ENCODE measurements around the gene GALK2. TPM values are rescaled to one million over a fixed set of nuclear protein-coding genes. Genes with fewer than 3 reads are reported as not detected.
A peak's percentile ranks its signal among the peaks of the same experiment; 100 is the strongest.

Gene GALK2
- total RNA-seq (2014; rRNA removed; shearing (Covaris generic)): 21.1 and 31.5 TPM in 2 replicates
- total RNA-seq (2022): 26.8 and 27.9 TPM in 2 replicates
- percentile 77 among the genes with signal in this experiment for Bru-seq, nascent RNA
- percentile 67 among the genes with signal in this experiment for BruChase-seq, experiment 1, labeled RNA remaining after a 6-hour chase
- BruChase-seq, experiment 2, labeled RNA remaining after a 2-hour chase: percentile 63 among the genes with signal in this experiment
- long read RNA-seq, full-length matches to known transcripts: 24 of 52 reads
- long read RNA-seq, partial matches to known transcripts: 2 of 52 reads
- long read RNA-seq, other reads (novel, unspliced or antisense): 26 of 52 reads

DNA sequence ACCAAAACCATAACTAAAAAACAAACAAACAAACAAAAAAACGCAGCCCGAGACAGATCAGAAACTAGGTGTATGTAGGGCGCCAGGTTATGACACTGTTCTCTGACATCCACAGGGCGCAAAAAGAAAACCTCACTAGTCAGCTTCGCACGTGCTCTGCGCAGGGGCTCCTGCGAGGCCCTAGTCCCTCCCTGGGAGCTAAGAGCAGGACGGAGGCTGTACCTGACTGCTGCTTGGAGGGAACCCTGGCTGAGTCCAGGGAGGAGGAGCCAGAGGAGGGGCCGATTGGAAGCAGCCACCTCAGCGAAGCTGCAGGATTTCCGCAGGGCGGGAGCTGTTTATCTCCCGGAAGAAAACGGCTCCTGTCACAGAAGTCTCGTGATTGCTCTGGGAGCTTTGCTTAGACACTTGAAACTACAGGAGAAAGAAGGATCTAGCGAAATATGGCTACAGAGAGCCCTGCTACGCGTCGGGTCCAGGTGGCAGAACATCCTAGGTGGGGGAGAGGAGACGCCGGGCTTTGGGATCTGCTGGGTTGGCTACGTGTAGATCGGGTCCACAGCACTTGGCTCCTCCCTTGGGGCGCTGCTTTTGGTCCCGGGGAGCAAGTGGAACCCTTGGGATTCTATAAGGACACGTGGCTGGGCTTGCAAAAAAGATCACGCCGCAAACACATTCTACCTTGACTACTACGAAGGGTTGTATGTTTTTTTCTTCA, at the start of gene GALK2:
TSS of gene GALK2 (plus strand) at position 368 of the 718 bp plus-strand sequence. CDS start at position 444, 76 bp downstream.
- peak; percentile 78 for DNase-seq (ENCODE audit: low spot score)
- no peaks in the 10 kb centered on the region for H4K20me1 ChIP-seq (ENCODE audit: insufficient read depth, low read length)
- peaks cover 18% of the 10 kb centered on the region for H3K4me1 ChIP-seq (ENCODE audit: insufficient read depth, low read length, poor library complexity, severe bottlenecking)
- ChIA-PET CTCF (ENCODE audit: unreplicated experiment) (no interaction called here), POLR2A (interaction anchor here (0.6 to 2.9 kb wide), 11 partner anchors 9 to 1170 kb away, joined by 3 to 27 read pairs (median 4); partner anchors contain the start of genes CEP152, COPS2 and EID1)
- peak within 1 kb of the TSS; percentile 74 for H3K4me3 ChIP-seq (ENCODE audit: low read depth, low read length, poor library complexity, severe bottlenecking)
- BruUV-seq (replicated peaks): no TSS peak
- H3K4me2 ChIP-seq (ENCODE audit: low read length): peak within 1 kb of the TSS; percentile 75
- no peaks in the 10 kb centered on the region; the same call in 1 of the 2 replicates for H3K9me3 ChIP-seq (ENCODE audit: low read length)
- intact Hi-C loops (cut with micrococcal nuclease; ENCODE audit: unreplicated experiment): loop anchor here (1.0 kb wide), 1 partner anchor 13 kb away; no protein-coding TSS in a partner anchor
- H2AFZ ChIP-seq (ENCODE audit: low read length): peak within 1 kb of the TSS; percentile 83
- H3K36me3 ChIP-seq (ENCODE audit: insufficient read depth, low read length): peaks cover 4% of the 10 kb centered on the region; the same call in 1 of the 2 replicates
- H3K79me2 ChIP-seq (ENCODE audit: insufficient read depth, low read depth, low read length): peaks cover 22% of the 10 kb centered on the region; the same call in 1 of the 2 replicates
- peak within 1 kb of the TSS; percentile 29 for H3K27ac ChIP-seq (ENCODE audit: low read depth, low read length, poor library complexity, severe bottlenecking)
- TF ChIP-seq, protein P1, sequence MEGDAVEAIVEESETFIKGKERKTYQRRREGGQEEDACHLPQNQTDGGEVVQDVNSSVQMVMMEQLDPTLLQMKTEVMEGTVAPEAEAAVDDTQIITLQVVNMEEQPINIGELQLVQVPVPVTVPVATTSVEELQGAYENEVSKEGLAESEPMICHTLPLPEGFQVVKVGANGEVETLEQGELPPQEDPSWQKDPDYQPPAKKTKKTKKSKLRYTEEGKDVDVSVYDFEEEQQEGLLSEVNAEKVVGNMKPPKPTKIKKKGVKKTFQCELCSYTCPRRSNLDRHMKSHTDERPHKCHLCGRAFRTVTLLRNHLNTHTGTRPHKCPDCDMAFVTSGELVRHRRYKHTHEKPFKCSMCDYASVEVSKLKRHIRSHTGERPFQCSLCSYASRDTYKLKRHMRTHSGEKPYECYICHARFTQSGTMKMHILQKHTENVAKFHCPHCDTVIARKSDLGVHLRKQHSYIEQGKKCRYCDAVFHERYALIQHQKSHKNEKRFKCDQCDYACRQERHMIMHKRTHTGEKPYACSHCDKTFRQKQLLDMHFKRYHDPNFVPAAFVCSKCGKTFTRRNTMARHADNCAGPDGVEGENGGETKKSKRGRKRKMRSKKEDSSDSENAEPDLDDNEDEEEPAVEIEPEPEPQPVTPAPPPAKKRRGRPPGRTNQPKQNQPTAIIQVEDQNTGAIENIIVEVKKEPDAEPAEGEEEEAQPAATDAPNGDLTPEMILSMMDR (conservative IDR thresholded peaks at IDR 0.05; ENCODE audit: low read length): no peak
- TF ChIP-seq EZH2phosphoT487 (IDR thresholded peaks at IDR 0.05; ENCODE audit: borderline replicate concordance, low read depth, low read length): no peak
- no peaks in the 10 kb centered on the region for H3K9me2 ChIP-seq (ENCODE audit: insufficient read depth, low read length)

DNA sequence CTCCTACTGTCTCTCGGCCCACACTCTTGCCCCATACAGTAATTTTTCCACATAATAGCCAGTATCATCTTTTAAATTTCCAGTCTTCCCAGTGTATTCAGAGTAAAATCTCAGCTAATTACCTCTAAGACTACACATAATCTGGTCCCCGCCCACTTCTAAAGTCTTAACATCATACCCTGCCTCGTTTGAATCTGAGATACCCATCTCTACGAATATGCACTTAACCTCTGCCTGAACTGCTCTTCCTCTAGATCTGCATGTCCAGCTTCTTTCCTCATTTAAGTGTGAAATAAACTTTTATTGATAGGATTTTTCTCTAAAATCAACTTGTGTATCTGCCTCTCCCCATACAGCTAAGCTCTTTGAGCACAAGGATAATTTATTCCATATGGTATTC, 49.2 kb upstream of the GALK2 start:
- Histone ChIP-seq H3K4me1 (ENCODE audit: insufficient read depth, low read length, poor library complexity, severe bottlenecking) (no peaks in the 10 kb centered on the region), H3K4me3 (ENCODE audit: low read depth, low read length, poor library complexity, severe bottlenecking) (no peak overlapping the region), H3K79me2 (ENCODE audit: insufficient read depth, low read depth, low read length) (no peaks in the 10 kb centered on the region), H3K9me2 (ENCODE audit: insufficient read depth, low read length) (no peaks in the 10 kb centered on the region), H3K9me3 (ENCODE audit: low read length) (no peaks in the 10 kb centered on the region), H4K20me1 (ENCODE audit: insufficient read depth, low read length) (no peaks in the 10 kb centered on the region; the same call in 1 of the 2 replicates), H3K36me3 (ENCODE audit: insufficient read depth, low read length) (peaks cover 60% of the 10 kb centered on the region), H2AFZ (ENCODE audit: low read length) (no peak overlapping the region), H3K4me2 (ENCODE audit: low read length) (no peak overlapping the region), H3K27ac (ENCODE audit: low read depth, low read length, poor library complexity, severe bottlenecking) (no peak overlapping the region)
- ChIA-PET CTCF (ENCODE audit: unreplicated experiment) (no interaction called here), POLR2A (interaction anchor here (0.5 to 1.0 kb wide), 2 partner anchors 9 to 518 kb away, joined by 3 to 4 read pairs; no protein-coding TSS in a partner anchor)
- TF ChIP-seq, protein P1 (conservative IDR thresholded peaks at IDR 0.05; ENCODE audit: low read length): no peak
- DNase-seq (ENCODE audit: low spot score): no peak
- no TSS peak for BruUV-seq (replicated peaks)
- intact Hi-C loops (cut with micrococcal nuclease; ENCODE audit: unreplicated experiment): no loop called here

All from OCI-LY7 (cell line).